ENCODE results near the gene PARN. TPM values are rescaled to one million over a fixed set of nuclear protein-coding genes. Genes with fewer than 3 reads are reported as not detected.

Gene PARN
- total and polyA plus RNA-seq, 2 of the 4 experiments (the other 2 are of a cell fraction), result 24.6 to 25.1 TPM

DNA sequence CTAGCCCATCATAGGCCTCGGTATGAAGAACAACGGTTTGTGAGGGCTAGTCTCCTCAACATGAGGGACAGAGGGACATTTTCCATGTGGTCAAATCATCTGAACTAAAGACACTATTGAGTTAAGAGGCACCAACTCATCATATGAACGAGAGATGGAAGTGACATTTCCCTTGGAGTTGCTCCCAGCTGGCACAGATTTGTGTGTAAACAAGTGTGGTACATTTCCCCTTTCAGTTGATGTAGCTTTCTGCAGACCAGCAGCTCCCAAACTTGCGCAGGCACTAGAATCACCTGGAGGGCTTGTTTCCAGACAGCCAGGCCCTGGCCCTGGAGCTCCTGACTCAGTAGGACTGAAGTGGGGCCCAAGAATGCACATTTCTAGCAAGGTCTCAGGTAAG lies 205.5 kb downstream of the PARN start:
- no peak overlapping the region for H3K4ac ChIP-seq (ENCODE audit: low read depth, low read length)
- no peak overlapping the region for H3K18ac ChIP-seq (ENCODE audit: low read depth, low read length)
- H3K4me3 ChIP-seq (ENCODE audit: insufficient read depth, low read depth, low read length), result no peak overlapping the region
- H3K9me3 ChIP-seq (ENCODE audit: control insufficient read depth, insufficient read depth, low read length), result no peaks in the 10 kb centered on the region
- no peak overlapping the region for H3K9ac ChIP-seq (ENCODE audit: low read depth, low read length)
- dilution Hi-C loops (cut with HindIII; ENCODE audit: low sequenced_read_pairs, unreplicated experiment) (no loop called here), intact Hi-C loops (cut with micrococcal nuclease) (no loop called here), in situ Hi-C loops (cut with MboI; ENCODE audit: low sequenced_read_pairs) (no loop called here)
- POLR2A ChIA-PET (ENCODE audit: unreplicated experiment), result no interaction called here
- H2BK120ac ChIP-seq (ENCODE audit: low read depth, low read length), result no peak overlapping the region
- BruUV-seq (replicated peaks), result no TSS peak
- H3K4me1 ChIP-seq (ENCODE audit: control insufficient read depth, insufficient read depth, low read length), result peaks cover 13% of the 10 kb centered on the region
- no peak overlapping the region for H2AFZ ChIP-seq (replicated peaks; ENCODE audit: low read length, poor library complexity)
- DNase-seq (no peak), ATAC-seq (ENCODE audit: low read depth) (no peak)
- no peaks in the 10 kb centered on the region for H3K27me3 ChIP-seq (ENCODE audit: control insufficient read depth, insufficient read depth, low read length)
- H2BK20ac ChIP-seq (ENCODE audit: low read depth, low read length), result no peak overlapping the region
- no peak overlapping the region for H2AK5ac ChIP-seq (ENCODE audit: low read depth, low read length)
- H2BK5ac ChIP-seq (ENCODE audit: low read depth, low read length, poor library complexity, severe bottlenecking), result no peak overlapping the region
- H3K14ac ChIP-seq (replicated peaks; ENCODE audit: low read depth, low read length), result no peak overlapping the region
- no CpG with 5 or more reads among the region's 4 CpGs for WGBS, 2 experiments (ENCODE audit: extremely low coverage in 2 of 2, insufficient read length in 1 of 2)
- H3K36me3 ChIP-seq (ENCODE audit: control insufficient read depth, insufficient read depth, low read length), result no peaks in the 10 kb centered on the region
- H3K27ac ChIP-seq (ENCODE audit: insufficient read depth, low read length), result no peak overlapping the region
- H4K8ac ChIP-seq (ENCODE audit: low read depth in 2 of 2, low read length in 2 of 2), result no peak overlapping the region
- H3K56ac ChIP-seq (ENCODE audit: extremely low read depth, insufficient read depth, low read length), result no peak overlapping the region
- no peak overlapping the region for H4K5ac ChIP-seq (ENCODE audit: low read depth, low read length)
- no peaks in the 10 kb centered on the region; the same call in none of the 2 replicates for H3K9me1 ChIP-seq (ENCODE audit: insufficient read depth, low read length)
- no peak overlapping the region for H4K91ac ChIP-seq (ENCODE audit: insufficient read depth, low read depth, low read length)
- H3K4me2 ChIP-seq (ENCODE audit: low read depth, low read length), result no peak overlapping the region
- no peak overlapping the region for H2BK15ac ChIP-seq (ENCODE audit: low read depth, low read length)
- no peak overlapping the region for H2AK9ac ChIP-seq (replicated peaks; ENCODE audit: low read depth, low read length, poor library complexity)
- H4K20me1 ChIP-seq (ENCODE audit: insufficient read depth, low read length), result no peaks in the 10 kb centered on the region
- CTCF ChIA-PET, result no interaction called here
- no peak overlapping the region for H3K23ac ChIP-seq (ENCODE audit: low read depth, low read length)
- TF ChIP-seq MXI1 (IDR thresholded peaks at IDR 0.05; ENCODE audit: borderline replicate concordance, low read depth, low read length) (no peak), BHLHE40 (IDR thresholded peaks at IDR 0.05; ENCODE audit: low read depth, low read length) (no peak), CEBPB (IDR thresholded peaks at IDR 0.05; ENCODE audit: low read depth, low read length) (no peak), POLR2A (IDR thresholded peaks at IDR 0.05; ENCODE audit: low read depth, low read length) (no peak), MAFK (IDR thresholded peaks at IDR 0.05; ENCODE audit: low read depth, low read length) (no peak), FOS (IDR thresholded peaks at IDR 0.05; ENCODE audit: low read depth, low read length) (no peak), CHD1 (IDR thresholded peaks at IDR 0.05; ENCODE audit: low read depth, low read length) (no peak), RAD21 (IDR thresholded peaks at IDR 0.05; ENCODE audit: low read length) (no peak), RCOR1 (IDR thresholded peaks at IDR 0.05; ENCODE audit: insufficient replicate concordance, low read length) (no peak), SMC3 (IDR thresholded peaks at IDR 0.05; ENCODE audit: low read depth, low read length) (no peak)
- TF ChIP-seq, protein P1, sequence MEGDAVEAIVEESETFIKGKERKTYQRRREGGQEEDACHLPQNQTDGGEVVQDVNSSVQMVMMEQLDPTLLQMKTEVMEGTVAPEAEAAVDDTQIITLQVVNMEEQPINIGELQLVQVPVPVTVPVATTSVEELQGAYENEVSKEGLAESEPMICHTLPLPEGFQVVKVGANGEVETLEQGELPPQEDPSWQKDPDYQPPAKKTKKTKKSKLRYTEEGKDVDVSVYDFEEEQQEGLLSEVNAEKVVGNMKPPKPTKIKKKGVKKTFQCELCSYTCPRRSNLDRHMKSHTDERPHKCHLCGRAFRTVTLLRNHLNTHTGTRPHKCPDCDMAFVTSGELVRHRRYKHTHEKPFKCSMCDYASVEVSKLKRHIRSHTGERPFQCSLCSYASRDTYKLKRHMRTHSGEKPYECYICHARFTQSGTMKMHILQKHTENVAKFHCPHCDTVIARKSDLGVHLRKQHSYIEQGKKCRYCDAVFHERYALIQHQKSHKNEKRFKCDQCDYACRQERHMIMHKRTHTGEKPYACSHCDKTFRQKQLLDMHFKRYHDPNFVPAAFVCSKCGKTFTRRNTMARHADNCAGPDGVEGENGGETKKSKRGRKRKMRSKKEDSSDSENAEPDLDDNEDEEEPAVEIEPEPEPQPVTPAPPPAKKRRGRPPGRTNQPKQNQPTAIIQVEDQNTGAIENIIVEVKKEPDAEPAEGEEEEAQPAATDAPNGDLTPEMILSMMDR (conservative IDR thresholded peaks at IDR 0.05; ENCODE audit: low read depth, low read length), result no peak
- TF ChIP-seq, protein P2, sequence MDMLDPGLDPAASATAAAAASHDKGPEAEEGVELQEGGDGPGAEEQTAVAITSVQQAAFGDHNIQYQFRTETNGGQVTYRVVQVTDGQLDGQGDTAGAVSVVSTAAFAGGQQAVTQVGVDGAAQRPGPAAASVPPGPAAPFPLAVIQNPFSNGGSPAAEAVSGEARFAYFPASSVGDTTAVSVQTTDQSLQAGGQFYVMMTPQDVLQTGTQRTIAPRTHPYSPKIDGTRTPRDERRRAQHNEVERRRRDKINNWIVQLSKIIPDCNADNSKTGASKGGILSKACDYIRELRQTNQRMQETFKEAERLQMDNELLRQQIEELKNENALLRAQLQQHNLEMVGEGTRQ (IDR thresholded peaks at IDR 0.05; ENCODE audit: low read depth, low read length), result no peak
- H3K79me1 ChIP-seq (ENCODE audit: low read depth in 1 of 2, low read length in 2 of 2), result no peaks in the 10 kb centered on the region
